Hematopoietic multipotent progenitor cell treated with erythropoietin and hydrocortisone succinate and interleukin-3 and kit ligand, for 17 days (in vitro differentiated cells): ENCODE measurements around the gene RPL26.
A peak's percentile ranks its signal among the peaks of the same experiment; 100 is the strongest.

Experiments
- DNase-seq: peaks from one replicate; pipeline ENCODE4 v3.0.0-alpha.2; 2015; ENCODE audit warnings: low spot score

The RPL26 gene

DNA sequence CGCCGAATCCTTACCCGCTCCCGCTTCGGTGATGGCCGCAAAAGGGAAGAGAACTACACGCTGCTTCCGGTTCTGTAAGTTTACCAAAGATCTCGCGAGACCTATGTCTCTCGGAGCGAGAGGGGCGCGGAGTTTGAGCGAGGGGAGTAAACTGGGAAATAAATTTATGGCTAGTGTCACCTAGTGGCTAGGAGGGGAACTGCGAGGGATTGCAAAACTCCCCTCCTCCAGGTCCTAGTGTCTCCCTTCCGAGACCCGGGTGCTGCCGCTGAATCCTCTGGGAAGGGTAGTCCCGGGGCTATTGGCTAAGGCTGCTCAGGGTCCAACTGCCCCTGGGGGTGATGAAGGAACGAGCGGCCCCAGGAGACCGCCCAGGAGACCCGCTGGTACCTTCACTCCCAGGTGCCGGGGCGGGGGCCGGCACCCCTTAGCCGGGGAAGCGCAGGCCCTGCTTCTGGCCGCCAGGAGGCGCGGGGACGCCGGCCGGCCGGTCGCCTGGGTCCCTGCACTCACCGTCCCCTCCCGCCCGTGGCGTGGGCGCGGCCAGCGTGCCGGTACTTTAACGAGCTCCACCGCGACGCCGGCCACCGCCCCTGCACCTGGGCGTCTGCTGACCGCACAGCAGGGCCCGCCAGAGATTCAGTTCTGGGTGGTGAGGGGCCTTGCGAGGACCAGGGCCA, at the start of gene RPL26:
Gene RPL26 (minus strand): TSS at position 51 of the 680 bp plus-strand sequence. CDS start 883 bp downstream, outside the sequence.
- peak; percentile 100 for DNase-seq

- no peak for DNase-seq
Measured at GRCh38 chr17:8430966-8431365, 48.0 kb upstream of the RPL26 start.

DNA sequence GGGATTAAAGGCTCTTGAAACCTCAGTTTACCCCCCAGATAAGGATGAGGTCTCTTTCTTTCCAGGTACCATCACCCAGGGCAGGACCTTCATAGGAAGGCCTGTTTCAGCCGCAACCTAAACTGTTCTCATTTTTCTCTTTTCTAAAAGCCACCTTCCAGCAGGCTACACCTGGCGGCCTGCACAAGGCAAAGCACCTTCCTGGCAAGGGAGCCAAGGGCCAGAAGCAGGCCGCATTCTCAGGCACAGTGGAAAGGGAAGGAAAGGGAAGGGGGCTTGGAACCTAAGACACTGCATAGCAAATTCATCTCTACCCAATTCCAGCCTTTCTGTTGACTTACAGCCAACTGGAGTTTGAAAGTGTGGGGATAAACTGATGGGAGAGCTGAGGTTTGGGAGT, 43.8 kb upstream of the RPL26 start:
- DNase-seq = no peak

DNA sequence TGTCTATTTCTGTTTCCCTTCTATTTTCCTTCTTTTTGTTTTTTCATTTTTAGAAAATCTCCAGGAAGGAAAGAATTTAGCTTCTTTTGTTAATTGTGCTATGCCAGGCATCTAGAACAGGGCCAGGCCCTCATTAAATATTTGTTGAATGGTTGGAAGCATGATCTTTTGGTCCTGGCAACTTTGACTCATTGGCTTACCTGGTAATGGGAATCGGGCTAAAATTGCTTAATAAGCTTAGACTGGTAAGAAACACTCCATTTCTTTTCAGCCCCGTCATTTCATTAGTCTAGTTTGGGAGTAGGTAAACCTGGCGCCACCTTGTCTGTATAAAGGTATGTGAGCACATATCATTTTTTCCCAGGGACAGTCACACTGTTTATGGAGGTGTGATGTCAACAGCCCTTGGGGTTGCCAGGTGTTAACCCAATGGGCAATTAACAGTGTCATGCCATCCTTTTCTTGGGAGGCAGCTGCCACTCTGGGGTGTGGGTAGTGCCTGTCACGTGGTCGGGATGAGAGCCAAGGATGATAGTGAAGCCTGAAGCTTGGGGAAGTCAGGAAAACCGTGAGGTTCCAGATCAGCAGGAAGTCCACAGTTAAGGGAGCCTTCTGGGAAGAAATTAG, 43.2 kb upstream of the RPL26 start:
- DNase-seq = no peak

GRCh38 chr17:8421571-8421970, 38.6 kb upstream of the RPL26 start:
- peak; percentile 64 for DNase-seq

- DNase-seq = peak; percentile 93
Measured at GRCh38 chr17:8420041-8420934, 37.3 kb upstream of the RPL26 start.

DNA sequence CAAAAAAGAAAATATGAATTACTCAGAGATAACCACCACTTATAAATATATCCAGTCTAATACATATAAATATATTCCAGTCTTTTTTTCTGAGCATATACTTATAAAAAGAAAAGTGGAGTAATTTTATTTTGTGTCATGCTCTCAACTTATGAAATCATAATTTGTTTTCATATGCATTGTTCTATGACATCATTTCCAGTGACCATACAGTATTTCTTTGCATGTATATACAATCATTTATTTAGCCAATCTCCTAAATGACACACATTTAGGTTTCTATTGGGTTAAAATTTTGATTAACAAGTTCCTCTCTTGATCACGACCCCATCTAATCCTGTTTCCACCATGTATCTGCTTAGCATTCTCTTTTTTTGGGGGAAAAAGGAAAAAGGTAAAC, 36.3 kb upstream of the RPL26 start:
- DNase-seq = peak; percentile 24

GRCh38 chr17:8418471-8418870, 35.5 kb upstream of the RPL26 start:
- no peak for DNase-seq

- DNase-seq = no peak
Measured at GRCh38 chr17:8417806-8418205, 34.8 kb upstream of the RPL26 start.

- no peak for DNase-seq
Measured at GRCh38 chr17:8413938-8414337, 30.9 kb upstream of the RPL26 start.

DNA sequence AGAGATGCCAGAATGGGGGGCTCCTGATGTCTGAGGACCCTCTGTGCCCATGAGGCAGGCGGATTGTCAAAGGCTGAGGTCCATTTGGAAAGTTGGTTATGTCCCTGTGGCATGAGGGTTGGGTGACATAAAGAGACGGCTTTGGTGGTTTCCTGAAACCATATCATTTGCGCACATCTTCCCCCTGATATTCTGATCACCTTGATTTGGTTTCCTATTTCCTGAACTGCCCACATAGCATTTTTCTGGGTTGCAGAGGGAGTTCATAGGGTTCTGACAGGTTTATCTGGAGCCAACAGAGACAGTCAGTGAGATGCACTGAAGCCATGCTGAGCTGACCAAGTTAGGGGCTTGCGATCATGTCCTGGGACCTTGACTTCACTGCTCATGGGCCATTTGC, 30.3 kb upstream of the RPL26 start:
- DNase-seq = no peak

- DNase-seq = peak; percentile 60
Measured at GRCh38 chr17:8412089-8412488, 29.1 kb upstream of the RPL26 start.

- no peak for DNase-seq
Measured at GRCh38 chr17:8410883-8411238, 27.9 kb upstream of the RPL26 start.

DNA sequence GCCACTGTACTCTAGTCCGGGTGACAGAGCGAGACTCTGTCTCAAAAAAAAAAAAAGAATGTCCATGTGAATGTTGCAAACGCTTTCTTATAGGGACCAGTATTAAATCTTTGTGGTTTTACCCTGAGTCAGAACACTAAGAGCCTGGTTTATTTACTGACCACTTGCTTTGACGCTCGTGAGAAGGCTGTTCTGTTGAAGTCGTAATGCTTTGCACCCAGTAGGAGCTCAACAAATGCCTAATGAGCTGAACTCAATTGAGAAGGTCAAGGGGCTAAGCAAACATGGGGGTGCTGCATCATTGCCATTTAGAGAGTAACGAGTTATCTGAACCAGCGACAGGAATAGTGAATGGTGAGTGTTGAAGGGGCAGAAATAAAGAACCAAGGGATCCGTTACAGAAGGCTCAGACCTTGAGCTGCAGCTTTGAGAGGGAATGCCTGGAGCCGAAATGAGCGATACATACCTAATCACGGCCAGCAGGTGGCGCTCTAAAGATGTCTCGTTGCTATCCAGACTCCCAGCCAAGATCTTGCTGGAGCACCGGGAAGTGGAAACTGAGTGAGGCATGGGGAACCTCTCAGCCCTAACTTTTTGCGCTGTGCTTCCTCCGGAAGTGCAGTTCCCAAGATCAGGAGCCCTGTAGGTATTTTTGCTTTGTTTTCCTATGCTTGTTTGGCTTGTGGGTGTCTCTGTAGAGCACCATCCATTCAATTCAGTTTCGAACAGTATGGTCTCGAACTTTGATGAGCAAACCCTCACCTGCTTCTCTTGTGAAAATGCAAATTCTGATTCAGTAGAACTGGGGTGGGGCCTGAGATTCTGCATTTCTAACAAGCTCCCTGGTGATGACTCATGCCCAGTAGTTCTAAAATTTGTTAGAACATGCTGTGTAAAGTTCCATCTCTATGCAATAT, 27.2 kb upstream of the RPL26 start:
- peak; percentile 93 for DNase-seq

- no peak for DNase-seq
Measured at GRCh38 chr17:8408371-8408770, 25.4 kb upstream of the RPL26 start.

DNA sequence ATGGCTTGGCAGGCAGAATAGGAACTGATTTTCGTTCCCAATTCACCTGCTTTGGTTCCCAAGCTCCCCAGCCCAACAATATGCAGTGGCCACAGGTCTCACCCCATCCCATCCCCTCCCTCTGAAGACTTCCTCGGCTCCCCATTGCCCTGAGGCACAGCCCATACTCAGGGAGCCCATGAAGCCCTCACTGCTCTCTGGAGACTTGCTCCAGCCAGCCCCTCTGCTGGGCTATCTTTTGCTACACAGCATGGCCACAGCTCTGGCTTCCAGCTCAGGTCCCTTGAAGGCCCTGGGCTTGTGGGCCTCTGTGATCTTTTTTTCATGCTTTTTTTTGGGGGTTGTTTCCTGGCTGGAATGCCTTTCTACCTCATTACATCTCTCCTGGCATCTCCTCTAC, 23.2 kb upstream of the RPL26 start:
- no peak for DNase-seq

- DNase-seq = no peak
Measured at GRCh38 chr17:8405499-8406016, 22.6 kb upstream of the RPL26 start.

DNA sequence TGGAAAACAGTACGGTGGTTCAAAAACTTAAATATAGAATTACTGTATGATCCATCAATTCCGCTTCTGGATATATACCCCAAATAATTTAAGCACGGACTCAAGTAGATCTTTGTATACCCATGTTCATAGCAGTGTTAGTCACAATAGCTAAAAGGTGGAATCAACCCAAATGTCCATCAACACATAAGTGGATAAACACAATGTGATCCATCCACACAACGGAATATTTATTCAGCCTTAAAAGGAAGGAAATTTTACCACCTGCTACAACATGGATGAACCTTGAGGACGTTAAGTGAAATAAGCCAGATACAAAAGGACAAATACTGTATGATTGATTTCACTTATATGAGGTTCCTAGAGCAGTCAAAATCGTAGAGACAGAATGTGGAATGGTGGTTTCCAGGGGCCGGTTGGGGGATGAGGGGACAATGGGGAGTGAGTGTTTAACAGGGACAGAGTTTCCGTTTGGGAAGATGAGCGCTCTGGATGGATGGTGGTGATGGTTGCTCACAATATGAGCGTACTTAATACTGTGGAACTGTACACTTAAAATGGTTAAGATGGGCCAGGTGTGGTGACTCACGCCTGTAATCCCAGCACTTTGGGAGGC, 20.0 kb upstream of the RPL26 start:
- DNase-seq = no peak

DNA sequence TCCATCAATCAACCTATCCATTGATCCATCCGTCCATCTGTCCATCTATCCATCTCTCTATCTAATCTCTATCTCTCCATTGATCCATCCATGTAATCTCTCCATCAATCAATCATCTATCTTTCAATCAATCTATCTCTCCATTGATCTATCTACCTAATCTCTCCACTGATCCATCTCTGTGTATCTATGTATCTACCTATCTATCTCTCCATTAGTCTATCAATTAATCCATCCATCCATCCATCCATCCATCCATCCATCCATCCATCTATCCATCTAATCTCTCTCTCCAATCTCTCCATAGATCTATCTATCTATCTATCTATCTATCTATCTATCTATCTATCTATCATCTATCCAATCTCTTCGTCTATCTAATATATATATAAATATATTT, 18.1 kb upstream of the RPL26 start:
- no peak for DNase-seq

DNA sequence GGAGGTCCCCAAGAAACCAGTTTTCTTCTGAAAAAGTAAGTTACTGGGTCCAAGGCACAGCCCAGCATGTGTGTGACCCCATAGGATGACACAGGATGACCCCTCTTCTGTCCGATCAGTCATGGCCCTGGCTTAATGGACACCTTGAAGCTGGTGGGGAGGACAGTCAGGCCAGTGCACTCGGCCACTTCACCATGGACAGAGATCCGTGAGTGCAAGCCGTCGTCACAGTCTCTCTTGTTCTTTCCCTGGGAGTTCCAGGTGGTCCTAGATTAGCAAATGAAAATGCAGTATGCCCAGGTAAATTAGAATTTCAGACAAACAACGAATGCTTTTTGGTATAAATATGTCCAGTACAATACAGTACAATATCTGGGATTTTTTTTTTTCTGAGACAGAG, 16.0 kb upstream of the RPL26 start:
- no peak for DNase-seq

GRCh38 chr17:8397636-8398035, 14.6 kb upstream of the RPL26 start, which contains the start of gene RNF222:
Gene RNF222 (minus strand): TSS chr17:8397827. CDS start chr17:8393461, 4,366 bp downstream.
- no peak for DNase-seq
